ENCODE results near the gene PLEKHG4B.

PLEKHG4B gene

GRCh38 chr5:204462-204861 is 112.5 kb downstream of the PLEKHG4B start:
- 0 out of 2 replicates have a peak, but pooled peaks cover 2% of the 10 kb centered on the region for H3K36me3 ChIP-seq (ENCODE audit: low read length)
- H3K4me3 ChIP-seq (ENCODE audit: insufficient read depth, low read length, poor library complexity, severe bottlenecking): no peak overlapping the region
- peaks cover 26% of the 10 kb centered on the region for H3K79me2 ChIP-seq (ENCODE audit: insufficient read depth, low read length)
- 0 out of 2 replicates have a peak, but pooled peaks cover 8% of the 10 kb centered on the region for H4K20me1 ChIP-seq (ENCODE audit: low read depth, low read length)
- H3K9me3 ChIP-seq (ENCODE audit: insufficient read depth, low read length): no peaks in the 10 kb centered on the region
- no peak overlapping the region for H2AFZ ChIP-seq (ENCODE audit: low read depth, low read length, severe bottlenecking)
- H3K27ac ChIP-seq (ENCODE audit: low read depth, low read length): no peak overlapping the region
- no peaks in the 10 kb centered on the region for H3K27me3 ChIP-seq (ENCODE audit: low read length)
- TF ChIP-seq, protein P1, sequence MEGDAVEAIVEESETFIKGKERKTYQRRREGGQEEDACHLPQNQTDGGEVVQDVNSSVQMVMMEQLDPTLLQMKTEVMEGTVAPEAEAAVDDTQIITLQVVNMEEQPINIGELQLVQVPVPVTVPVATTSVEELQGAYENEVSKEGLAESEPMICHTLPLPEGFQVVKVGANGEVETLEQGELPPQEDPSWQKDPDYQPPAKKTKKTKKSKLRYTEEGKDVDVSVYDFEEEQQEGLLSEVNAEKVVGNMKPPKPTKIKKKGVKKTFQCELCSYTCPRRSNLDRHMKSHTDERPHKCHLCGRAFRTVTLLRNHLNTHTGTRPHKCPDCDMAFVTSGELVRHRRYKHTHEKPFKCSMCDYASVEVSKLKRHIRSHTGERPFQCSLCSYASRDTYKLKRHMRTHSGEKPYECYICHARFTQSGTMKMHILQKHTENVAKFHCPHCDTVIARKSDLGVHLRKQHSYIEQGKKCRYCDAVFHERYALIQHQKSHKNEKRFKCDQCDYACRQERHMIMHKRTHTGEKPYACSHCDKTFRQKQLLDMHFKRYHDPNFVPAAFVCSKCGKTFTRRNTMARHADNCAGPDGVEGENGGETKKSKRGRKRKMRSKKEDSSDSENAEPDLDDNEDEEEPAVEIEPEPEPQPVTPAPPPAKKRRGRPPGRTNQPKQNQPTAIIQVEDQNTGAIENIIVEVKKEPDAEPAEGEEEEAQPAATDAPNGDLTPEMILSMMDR (IDR thresholded peaks at IDR 0.05; ENCODE audit: insufficient read depth, low read length, poor library complexity, severe bottlenecking): no peak
- TF ChIP-seq EZH2phosphoT487 (conservative IDR thresholded peaks at IDR 0.05; ENCODE audit: low read length): no peak
- no peak overlapping the region for H3K4me2 ChIP-seq (ENCODE audit: low read depth, low read length, poor library complexity, severe bottlenecking)
- H3K9ac ChIP-seq (ENCODE audit: low read length): no peak overlapping the region
- H3F3A ChIP-seq (ENCODE audit: insufficient read depth): no peaks in the 10 kb centered on the region
- no peaks in the 10 kb centered on the region for H3K9me2 ChIP-seq (replicated peaks; ENCODE audit: insufficient read depth, low read length)

- 0 out of 2 replicates have a peak, but pooled peaks cover 8% of the 10 kb centered on the region for H4K20me1 ChIP-seq (ENCODE audit: low read depth, low read length)
- H2AFZ ChIP-seq (ENCODE audit: low read depth, low read length, severe bottlenecking): no peak overlapping the region
- H3K79me2 ChIP-seq (ENCODE audit: insufficient read depth, low read length): peaks cover 32% of the 10 kb centered on the region
These were observed 113.2 kb downstream of the PLEKHG4B start for GRCh38 chr5:204966-205670.

DNA sequence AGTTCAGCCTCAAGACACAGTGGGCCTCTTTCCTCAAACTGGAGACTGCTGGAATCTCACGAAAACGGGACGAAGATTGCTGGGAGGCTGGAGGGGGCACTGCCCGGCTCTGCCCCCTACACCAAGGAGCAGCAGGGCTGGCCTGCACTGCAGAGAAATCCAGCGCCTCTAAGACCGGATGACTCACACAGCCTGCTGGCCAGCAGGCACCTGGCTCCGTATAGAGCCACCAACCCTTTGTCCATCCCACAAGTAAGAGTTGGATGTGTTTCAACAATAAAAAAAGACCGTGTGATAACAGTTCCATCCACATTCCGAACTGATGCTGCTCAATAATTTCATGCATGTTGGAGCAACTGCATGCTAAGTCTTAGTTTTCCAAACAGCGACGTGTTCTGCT is 114.4 kb downstream of the PLEKHG4B start:
- Histone ChIP-seq H4K20me1 (ENCODE audit: low read depth, low read length) (0 out of 2 replicates have a peak, but pooled peaks cover 8% of the 10 kb centered on the region), H3K79me2 (ENCODE audit: insufficient read depth, low read length) (peaks cover 36% of the 10 kb centered on the region), H3K27ac (ENCODE audit: low read depth, low read length) (no peak overlapping the region), H3K36me3 (ENCODE audit: low read length) (0 out of 2 replicates have a peak, but pooled peaks cover 2% of the 10 kb centered on the region), H3K9me3 (ENCODE audit: insufficient read depth, low read length) (no peaks in the 10 kb centered on the region), H3F3A (ENCODE audit: insufficient read depth) (no peaks in the 10 kb centered on the region), H3K4me2 (ENCODE audit: low read depth, low read length, poor library complexity, severe bottlenecking) (no peak overlapping the region), H2AFZ (ENCODE audit: low read depth, low read length, severe bottlenecking) (no peak overlapping the region), H3K9me2 (replicated peaks; ENCODE audit: insufficient read depth, low read length) (no peaks in the 10 kb centered on the region), H3K9ac (ENCODE audit: low read length) (no peak overlapping the region), H3K4me3 (ENCODE audit: insufficient read depth, low read length, poor library complexity, severe bottlenecking) (no peak overlapping the region), H3K27me3 (ENCODE audit: low read length) (no peaks in the 10 kb centered on the region)
- TF ChIP-seq, protein P1 (IDR thresholded peaks at IDR 0.05; ENCODE audit: insufficient read depth, low read length, poor library complexity, severe bottlenecking): no peak
- no peak for TF ChIP-seq EZH2phosphoT487 (conservative IDR thresholded peaks at IDR 0.05; ENCODE audit: low read length)

More at GRCh38 chr5:204966-205670, 113.2 kb downstream of the PLEKHG4B start:
- Histone ChIP-seq H3K4me3 (ENCODE audit: insufficient read depth, low read length, poor library complexity, severe bottlenecking) (no peak overlapping the region), H3K27me3 (ENCODE audit: low read length) (no peaks in the 10 kb centered on the region), H3K9ac (ENCODE audit: low read length) (no peak overlapping the region), H3K4me2 (ENCODE audit: low read depth, low read length, poor library complexity, severe bottlenecking) (no peak overlapping the region), H3K9me3 (ENCODE audit: insufficient read depth, low read length) (no peaks in the 10 kb centered on the region), H3K9me2 (replicated peaks; ENCODE audit: insufficient read depth, low read length) (no peaks in the 10 kb centered on the region), H3F3A (ENCODE audit: insufficient read depth) (no peaks in the 10 kb centered on the region), H3K27ac (ENCODE audit: low read depth, low read length) (no peak overlapping the region), H3K36me3 (ENCODE audit: low read length) (0 out of 2 replicates have a peak, but pooled peaks cover 2% of the 10 kb centered on the region)
- no peak for TF ChIP-seq EZH2phosphoT487 (conservative IDR thresholded peaks at IDR 0.05; ENCODE audit: low read length)
- TF ChIP-seq, protein P1 (IDR thresholded peaks at IDR 0.05; ENCODE audit: insufficient read depth, low read length, poor library complexity, severe bottlenecking): no peak
